GM18909 (cell line): ENCODE results near the gene CBFA2T2.
"Not testable (repeated sequence)": the region's sequence is repeated elsewhere in the genome, so short reads cannot be mapped to it uniquely, and the experiment has no call there.

Experiments
- ATAC-seq: cut with Tn5 transposase; IDR thresholded peaks from one replicate; pipeline ENCODE4 v1.9.1; 2021; ENCODE audit warnings: mild to moderate bottlenecking; ENCODE audit not compliant: unreplicated experiment, poor library complexity

The CBFA2T2 gene

DNA sequence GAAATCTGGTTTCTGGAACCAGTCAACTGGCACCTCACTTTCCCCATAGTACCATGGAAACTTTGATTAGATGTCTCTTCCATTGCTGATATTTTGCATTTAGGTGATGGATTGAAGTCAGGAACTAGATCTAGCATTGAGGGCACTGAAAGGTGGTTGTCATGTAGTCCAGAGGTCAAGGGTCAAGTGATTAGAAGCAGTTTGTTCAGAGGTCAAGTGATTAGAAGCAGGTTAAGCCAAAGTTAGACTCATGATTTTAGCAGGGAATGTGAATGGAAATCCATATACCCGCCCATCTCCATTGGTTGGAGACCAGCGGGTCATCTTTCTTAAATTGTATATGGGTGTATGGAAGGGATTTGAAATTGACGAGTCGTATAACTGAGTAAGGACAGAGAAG lies 51.2 kb downstream of the CBFA2T2 start:
- ATAC-seq, result no peak

- ATAC-seq, result no peak
These were observed 51.9 kb downstream of the CBFA2T2 start for GRCh38 chr20:33541797-33542196.

GRCh38 chr20:33545763-33546162 lies 55.9 kb downstream of the CBFA2T2 start:
- no peak for ATAC-seq

DNA sequence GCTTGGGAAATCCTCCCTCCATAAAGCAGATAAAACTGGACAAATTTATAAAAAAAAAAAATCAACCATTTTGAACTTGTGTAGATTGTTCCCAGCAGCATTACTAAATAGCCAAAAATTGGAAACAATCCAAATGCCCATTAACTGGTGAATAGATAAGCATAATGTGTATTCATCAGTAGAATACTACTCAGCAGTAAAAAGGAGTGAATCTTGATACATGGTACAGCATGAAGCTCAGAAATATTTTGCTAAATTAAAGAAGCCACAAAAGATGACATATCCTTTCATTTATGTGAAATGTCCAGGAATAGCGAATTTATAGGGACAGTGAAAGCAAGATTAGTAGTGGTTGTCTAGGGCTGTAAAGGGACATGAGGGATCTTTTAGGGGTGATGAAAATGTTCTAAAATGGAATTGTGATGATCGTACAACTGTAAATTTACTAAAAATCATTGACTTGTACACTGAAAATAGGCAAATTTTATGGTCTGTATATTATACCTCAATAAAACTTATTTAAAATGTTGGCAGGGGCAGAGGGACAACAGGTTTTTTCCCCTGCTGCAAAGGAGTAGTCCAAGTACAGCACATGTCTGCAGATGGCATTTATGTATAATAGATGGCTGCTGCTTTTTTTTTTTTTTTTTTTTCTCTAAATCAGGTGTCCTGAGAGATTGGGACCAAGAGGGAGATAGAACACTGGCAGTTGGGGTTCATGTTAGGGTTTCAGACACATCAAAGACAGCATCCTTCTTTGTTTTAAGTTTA lies 59.5 kb downstream of the CBFA2T2 start:
- ATAC-seq, result no peak

DNA sequence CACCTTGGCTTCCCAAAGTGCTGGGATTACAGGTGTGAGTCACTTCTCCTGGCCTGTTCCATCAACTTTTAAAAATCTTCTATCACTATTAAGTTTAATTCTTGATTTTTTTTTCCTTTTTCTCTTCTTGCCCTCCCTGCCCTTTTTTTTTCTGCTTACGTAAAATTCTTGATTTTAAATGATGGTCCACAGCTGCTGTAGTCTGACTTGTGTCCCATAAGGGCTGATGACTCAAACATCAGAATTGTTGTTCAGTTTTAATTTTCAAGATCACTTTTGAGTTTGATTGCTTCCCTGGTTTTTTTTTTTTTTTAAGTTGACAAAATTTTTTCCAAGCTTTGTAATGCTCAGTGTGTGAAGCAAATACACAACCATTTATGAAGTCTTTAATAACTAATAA lies 61.9 kb downstream of the CBFA2T2 start:
- ATAC-seq, result no peak

GRCh38 chr20:33552519-33552918 lies 62.6 kb downstream of the CBFA2T2 start:
- ATAC-seq, result no peak

GRCh38 chr20:33553516-33553915 lies 63.6 kb downstream of the CBFA2T2 start:
- ATAC-seq, result no peak

DNA sequence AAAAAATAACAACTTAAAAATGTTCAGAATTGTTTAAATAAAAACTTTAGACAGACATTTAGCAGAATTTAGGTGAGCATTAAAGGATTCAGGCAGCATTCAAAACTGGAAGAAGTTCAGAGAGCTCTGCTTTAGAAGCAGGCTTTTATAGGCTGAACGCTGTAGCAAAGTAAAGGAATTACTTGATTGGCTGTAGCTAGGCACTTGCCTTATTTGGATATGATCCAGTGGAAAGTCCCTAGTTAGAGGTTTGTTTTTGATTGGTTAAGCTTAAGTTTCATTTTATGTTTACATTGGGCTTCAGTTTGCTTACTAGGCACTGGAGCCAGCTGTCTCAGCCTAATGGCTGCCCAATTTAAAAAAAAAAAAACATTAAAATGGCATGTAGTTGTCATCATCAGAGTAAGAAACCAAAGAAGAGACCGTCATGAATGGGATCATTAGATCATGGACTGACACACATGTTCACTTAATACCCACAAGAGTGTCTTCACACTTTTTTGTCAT lies 65.1 kb downstream of the CBFA2T2 start:
- ATAC-seq, result peak; percentile 89

DNA sequence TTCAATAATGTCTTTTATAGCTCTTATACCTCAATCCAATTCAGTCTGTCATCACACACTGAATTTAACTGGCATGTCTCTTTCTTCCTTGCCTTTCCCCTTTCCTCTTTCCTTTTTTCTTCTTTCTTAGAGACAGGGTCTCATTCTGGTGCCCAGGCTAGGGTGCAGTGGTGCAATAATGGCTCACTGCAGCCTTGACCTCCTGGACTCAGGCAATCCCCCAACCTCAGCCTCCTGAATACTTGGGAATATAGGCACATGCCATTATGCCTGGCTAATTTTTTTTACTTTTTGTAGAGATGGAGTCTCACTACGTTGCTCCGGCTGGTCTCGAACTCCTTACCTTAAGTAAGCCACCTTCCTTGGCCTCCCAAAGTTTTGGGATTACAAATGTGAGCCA lies 65.9 kb downstream of the CBFA2T2 start:
- ATAC-seq, result no peak

- ATAC-seq, result no peak
These were observed 66.3 kb downstream of the CBFA2T2 start for GRCh38 chr20:33556246-33556645.

- no peak for ATAC-seq
These were observed 68.7 kb downstream of the CBFA2T2 start for GRCh38 chr20:33558348-33559144.

- ATAC-seq, result no peak
These were observed 69.3 kb downstream of the CBFA2T2 start for GRCh38 chr20:33559212-33559611.

- no peak for ATAC-seq
These were observed 70.1 kb downstream of the CBFA2T2 start for GRCh38 chr20:33560026-33560425.

DNA sequence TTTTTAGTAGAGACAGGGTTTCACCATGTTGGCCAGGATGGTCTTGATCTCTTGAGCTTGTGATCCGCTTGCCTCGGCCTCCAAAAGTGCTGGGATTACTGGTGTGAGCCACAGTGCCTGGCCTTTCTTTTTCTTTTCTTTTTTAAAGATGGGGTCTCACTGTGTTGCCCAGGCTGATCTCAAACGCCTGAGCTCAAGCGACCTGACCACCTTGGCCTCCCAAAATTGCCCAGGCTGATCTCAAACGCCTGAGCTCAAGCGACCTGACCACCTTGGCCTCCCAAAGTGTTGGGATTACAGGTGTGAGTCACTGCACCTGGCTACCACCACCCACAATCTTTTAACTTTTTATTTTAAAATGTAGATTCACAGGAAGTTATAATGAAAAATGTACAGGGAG lies 71.2 kb downstream of the CBFA2T2 start:
- ATAC-seq, result not testable (repeated sequence)

GRCh38 chr20:33561692-33562601 lies 72.1 kb downstream of the CBFA2T2 start:
- no peak for ATAC-seq

- no peak for ATAC-seq
These were observed 73.9 kb downstream of the CBFA2T2 start for GRCh38 chr20:33563788-33564187.

GRCh38 chr20:33566781-33567603 lies 77.1 kb downstream of the CBFA2T2 start:
- ATAC-seq, result no peak

DNA sequence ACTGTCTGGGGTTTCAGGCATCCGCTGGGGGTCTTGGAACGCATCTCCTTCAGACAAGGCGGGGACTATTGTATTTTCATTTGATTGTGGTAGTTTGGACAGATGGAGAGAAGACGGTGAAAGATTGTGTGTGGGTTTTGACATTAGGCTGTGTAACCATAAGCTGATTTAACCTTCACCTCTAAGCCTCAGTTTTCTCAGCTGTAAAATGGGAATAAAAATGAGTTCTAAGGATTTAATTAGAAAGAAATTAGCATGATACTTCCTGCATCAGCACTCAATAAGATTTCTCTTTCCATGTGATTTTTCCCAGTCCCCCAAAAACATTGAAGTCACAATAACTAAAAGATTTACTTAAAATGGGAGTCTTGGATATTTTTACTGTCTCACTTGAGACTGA lies 78.1 kb downstream of the CBFA2T2 start:
- no peak for ATAC-seq

GRCh38 chr20:33568378-33568777 lies 78.5 kb downstream of the CBFA2T2 start:
- no peak for ATAC-seq
